CD4-positive, alpha-beta memory T cell (primary cell): ENCODE results near the gene SLX9. TPM values are rescaled to one million over a fixed set of nuclear protein-coding genes. Genes with fewer than 3 reads are reported as not detected.

Experiments
- CTCF ChIA-PET: fragments of 350-600 bp; sonication (Branson Sonifier 250); formaldehyde crosslinking; loops from one replicate; lab custom pipeline; 2021; ENCODE audit warnings: inconsistent platforms; ENCODE audit not compliant: partially characterized antibody; lab: Charles Lee
- POLR2A ChIA-PET: fragments of 350-600 bp; sonication (Branson Sonifier 250); formaldehyde crosslinking; loops from one replicate; lab custom pipeline; 2021; ENCODE audit not compliant: partially characterized antibody; lab: Charles Lee
- DNase-seq, 5 donors: peaks; one replicate each; pipeline versions ENCODE4 v3.0.0 to v3.0.0-alpha.2; 2020 to 2022; ENCODE audit warnings: mixed read lengths in 1 of 5
- H3K27ac ChIP-seq: one replicate; pipeline ENCODE4 v1.7.0; 2013; ENCODE audit warnings: low read depth, low read length
- H3K27me3 ChIP-seq: 2 replicates; pipeline ENCODE4 v1.7.0; 2013; ENCODE audit warnings: mild to moderate bottlenecking, low read length, moderate library complexity; ENCODE audit not compliant: insufficient read depth
- H3K36me3 ChIP-seq: 2 replicates; pipeline ENCODE4 v1.7.0; 2013; ENCODE audit warnings: mild to moderate bottlenecking, low read length, moderate library complexity; ENCODE audit not compliant: insufficient read depth
- H3K4me1 ChIP-seq: 2 replicates; pipeline ENCODE4 v1.7.0; 2013; ENCODE audit warnings: mild to moderate bottlenecking, low read length, moderate library complexity; ENCODE audit not compliant: insufficient read depth
- H3K4me3 ChIP-seq, 2 donors: one replicate each; pipeline ENCODE4 v1.7.0; 2013; ENCODE audit warnings: low read length in 2 of 2, mild to moderate bottlenecking in 1 of 2
- H3K9me3 ChIP-seq, 2 donors: one replicate each; pipeline ENCODE4 v1.7.0; 2013; ENCODE audit warnings: low read length in 2 of 2, control low read depth in 1 of 2; ENCODE audit not compliant: control insufficient read depth in 1 of 2
- H3K27ac Mint-ChIP-seq, 7 donors: one replicate each; pipeline ENCODE4 v1.8.0; 2020 to 2021; ENCODE audit warnings: mixed read lengths in 7 of 7, mild to moderate bottlenecking in 6 of 7, inconsistent platforms in 3 of 7, moderate library complexity in 3 of 7
- H3K27me3 Mint-ChIP-seq, 2 donors: one replicate each; pipeline ENCODE4 v1.8.0; 2020 to 2021; ENCODE audit warnings: mixed read lengths in 2 of 2
- H3K36me3 Mint-ChIP-seq, 2 donors: one replicate each; pipeline ENCODE4 v1.8.0; 2020 to 2021; ENCODE audit warnings: mixed read lengths in 2 of 2, inconsistent platforms in 1 of 2, mild to moderate bottlenecking in 1 of 2
- H3K4me1 Mint-ChIP-seq, 4 donors: one replicate each; pipeline ENCODE4 v1.8.0; 2020 to 2021; ENCODE audit warnings: mixed read lengths in 4 of 4, mild to moderate bottlenecking in 1 of 4
- H3K4me3 Mint-ChIP-seq, 8 donors: one replicate each; pipeline ENCODE4 v1.8.0; 2020 to 2021; ENCODE audit warnings: mixed read lengths in 8 of 8, mild to moderate bottlenecking in 7 of 8, moderate library complexity in 6 of 8, inconsistent platforms in 3 of 8
- H3K9me3 Mint-ChIP-seq, 8 donors: one replicate each; pipeline ENCODE4 v1.8.0; 2020 to 2021; ENCODE audit warnings: mixed read lengths in 8 of 8, mild to moderate bottlenecking in 5 of 8, inconsistent platforms in 3 of 8, moderate library complexity in 1 of 8
- intact Hi-C: fragments of 100-400 bp; cut with micrococcal nuclease; formaldehyde crosslinking; loops from one replicate; pipeline ENCODE4 v1.15.1; 2023
- polyA plus RNA-seq, 2 donors: library from polyadenylated mRNA; unstranded; fragments of 300-500 nt; fragmentation: Illumina TruSeq; gene quantifications; one replicate each; pipeline ENCODE4 v1.2.3, GENCODE V29; 2021
- total RNA-seq, 2 experiments: library from RNA; stranded (reverse); gene quantifications; one replicate each; pipeline ENCODE4 v1.2.3, GENCODE V29; 2021

SLX9 gene
- total and polyA plus RNA-seq, 4 experiments from 2014 or later, result 9.4 to 21.6 (median 15.4) TPM

DNA sequence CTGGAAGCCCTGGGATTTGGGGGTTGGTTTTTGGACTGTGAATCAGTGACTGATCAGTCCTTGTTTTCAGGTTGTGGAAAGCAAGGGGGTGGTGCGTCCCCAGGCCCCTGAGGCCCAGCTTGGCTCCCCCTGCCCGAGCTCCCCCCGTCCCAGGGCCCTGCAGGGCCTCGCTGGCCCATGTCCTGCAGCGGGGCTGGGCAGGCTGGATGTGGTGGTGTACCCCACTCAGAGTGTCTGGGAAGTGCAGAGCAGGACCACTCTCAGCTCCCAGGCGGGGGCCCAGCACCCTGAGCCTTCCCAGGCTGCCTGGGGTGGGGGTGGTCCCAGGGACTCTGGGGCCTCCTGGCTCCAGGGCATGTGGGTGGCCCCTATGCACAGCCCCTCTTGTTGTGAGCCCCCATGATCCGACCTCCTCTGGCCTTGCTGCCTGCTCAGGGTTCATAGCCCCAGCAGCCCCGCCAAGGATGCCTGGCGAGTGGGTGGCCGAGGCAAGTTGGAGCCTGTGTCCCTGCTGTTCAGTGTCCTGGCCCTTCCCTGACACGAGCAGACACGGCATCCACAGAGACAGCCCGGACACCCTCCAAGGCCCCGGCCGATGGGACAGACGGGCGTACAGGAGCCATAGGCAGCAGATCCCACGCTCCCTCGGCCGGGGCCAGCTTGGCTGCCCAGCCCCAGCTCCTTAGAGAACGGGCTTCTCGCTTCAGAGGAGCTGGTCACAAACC is 37.9 kb downstream of the SLX9 start:
- Histone ChIP-seq H3K9me3 (no peaks in the 10 kb centered on the region), H3K27me3 (no peaks in the 10 kb centered on the region), H3K4me1 (no peaks in the 10 kb centered on the region), H3K4me3 (no peak overlapping the region), H3K36me3 (peaks cover 6% of the 10 kb centered on the region), H3K27ac (no peak overlapping the region)
- intact Hi-C loops, result no loop called here
- no peaks in the 10 kb centered on the region for H3K27me3 Mint-ChIP-seq
- no peak for DNase-seq
- ChIA-PET CTCF (no interaction called here), POLR2A (no interaction called here)
- H3K36me3 Mint-ChIP-seq, result peaks cover 5 to 10% of the 10 kb centered on the region in 2 donors
- no peaks in the 10 kb centered on the region for H3K9me3 Mint-ChIP-seq
- H3K4me1 Mint-ChIP-seq, result peaks cover 0 to 6% (median 3%) of the 10 kb centered on the region in 4 donors
- H3K4me3 Mint-ChIP-seq, result no peak overlapping the region
- peak overlapping the region in 1 of 7 donors; percentile 30 for H3K27ac Mint-ChIP-seq

DNA sequence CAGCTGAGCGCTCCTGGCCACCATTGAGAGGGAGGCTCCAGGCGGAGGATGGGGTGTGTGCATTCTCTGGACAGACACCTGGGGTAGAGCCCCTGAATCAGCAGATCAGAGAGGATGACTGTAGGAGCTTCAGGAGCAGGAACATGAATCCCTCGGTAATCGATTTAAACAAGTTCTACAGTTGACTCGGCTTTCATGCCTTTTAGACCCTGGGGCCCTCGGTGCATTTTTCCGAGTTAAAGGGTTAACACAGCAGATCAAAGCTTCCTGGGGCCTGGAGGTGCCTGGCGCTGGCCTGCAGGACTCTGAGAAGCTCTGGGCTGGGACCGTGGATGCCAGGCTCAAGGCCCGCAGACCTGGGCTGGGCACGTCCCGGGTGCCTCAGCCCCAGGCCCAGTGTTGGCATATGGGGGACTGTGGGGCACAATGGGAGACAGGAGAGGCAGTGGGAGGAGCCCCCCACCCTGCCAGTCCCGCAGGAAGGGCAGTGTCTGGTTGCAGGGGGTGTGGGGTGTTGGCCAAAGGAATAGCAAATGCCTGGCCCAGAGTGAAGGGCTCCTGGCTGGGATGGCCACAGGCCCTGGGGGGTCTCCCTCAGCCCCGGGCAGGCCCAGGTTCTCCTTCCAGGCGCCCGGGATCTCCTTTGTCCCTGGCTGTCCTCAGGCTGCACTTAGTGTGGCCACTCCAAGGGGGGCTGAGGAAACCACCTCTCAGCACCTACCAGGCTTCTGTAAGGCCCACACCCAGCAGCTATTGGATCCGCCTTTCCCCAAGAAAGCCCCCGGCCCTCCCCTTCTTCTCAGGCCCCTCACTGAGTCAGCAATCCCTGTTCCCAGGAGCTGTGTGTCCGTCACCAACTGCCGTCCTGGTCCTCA is 40.1 kb downstream of the SLX9 start:
- no peak overlapping the region for H3K27ac ChIP-seq
- Mint-ChIP-seq H3K36me3 (peaks cover 0 to 2% of the 10 kb centered on the region in 2 donors), H3K27me3 (no peaks in the 10 kb centered on the region), H3K4me1 (no peaks in the 10 kb centered on the region), H3K9me3 (no peaks in the 10 kb centered on the region), H3K27ac (no peak overlapping the region), H3K4me3 (no peak overlapping the region)
- peaks cover 2% of the 10 kb centered on the region for H3K36me3 ChIP-seq
- ChIA-PET CTCF (interaction anchor here (0.7 kb wide), 1 partner anchor 148 kb away, joined by 3 read pairs; no protein-coding TSS in a partner anchor), POLR2A (no interaction called here)
- no peaks in the 10 kb centered on the region for H3K4me1 ChIP-seq
- intact Hi-C loops, result no loop called here
- H3K4me3 ChIP-seq, result no peak overlapping the region
- no peaks in the 10 kb centered on the region for H3K27me3 ChIP-seq
- no peak for DNase-seq
- no peaks in the 10 kb centered on the region for H3K9me3 ChIP-seq

- Histone ChIP-seq H3K27ac (no peak overlapping the region), H3K4me1 (no peaks in the 10 kb centered on the region), H3K9me3 (no peaks in the 10 kb centered on the region), H3K4me3 (no peak overlapping the region), H3K27me3 (no peaks in the 10 kb centered on the region), H3K36me3 (no peaks in the 10 kb centered on the region)
- DNase-seq, result no peak
- Mint-ChIP-seq H3K27ac (peak overlapping the region in 1 of 7 donors; percentile 23), H3K4me1 (no peaks in the 10 kb centered on the region), H3K4me3 (no peak overlapping the region), H3K27me3 (no peaks in the 10 kb centered on the region), H3K36me3 (no peaks in the 10 kb centered on the region), H3K9me3 (no peaks in the 10 kb centered on the region)
- ChIA-PET CTCF (no interaction called here), POLR2A (no interaction called here)
- intact Hi-C loops, result no loop called here
Measured at GRCh38 chr21:44980562-44981489, 41.0 kb downstream of the SLX9 start.

DNA sequence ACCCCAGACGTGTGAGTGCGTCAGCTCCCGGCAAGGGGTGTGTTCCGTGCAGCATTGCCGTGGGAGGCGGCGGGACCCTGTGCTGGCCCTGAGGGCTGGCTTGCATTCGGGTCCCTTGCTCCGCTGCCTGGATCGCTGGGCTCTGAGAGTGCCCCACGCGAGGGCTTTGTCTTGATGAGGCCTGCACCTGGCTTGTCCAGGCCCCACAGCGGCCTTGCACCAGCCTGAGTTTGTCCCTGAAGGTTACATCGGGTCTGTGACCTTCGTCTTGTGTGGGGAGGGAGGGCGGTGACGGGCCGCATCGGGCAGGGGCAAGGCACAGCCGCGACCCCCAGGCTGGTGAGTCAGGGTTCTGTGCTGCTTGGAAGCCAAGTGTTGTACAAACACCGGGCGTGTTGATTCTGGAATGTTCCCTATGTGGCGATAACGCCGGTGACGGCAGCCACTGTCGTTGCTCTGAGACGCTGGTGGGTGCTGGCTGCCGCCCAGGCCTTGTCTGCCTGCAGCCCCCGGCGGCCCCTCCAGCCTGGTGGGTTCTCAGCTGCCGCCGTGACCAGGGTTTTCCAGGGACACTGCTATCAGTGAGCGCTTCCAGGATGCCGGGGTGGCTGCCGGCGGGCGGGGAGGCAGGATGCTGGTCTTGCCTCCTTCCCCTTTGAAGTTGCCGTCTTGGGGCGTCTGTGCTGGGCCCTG is 42.9 kb downstream of the SLX9 start:
- intact Hi-C loops, result no loop called here
- DNase-seq, result no peak
- no peak overlapping the region for H3K4me3 Mint-ChIP-seq
- no peak overlapping the region for H3K27ac Mint-ChIP-seq
- H3K27ac ChIP-seq, result no peak overlapping the region
- H3K27me3 Mint-ChIP-seq, result no peaks in the 10 kb centered on the region
- H3K4me1 Mint-ChIP-seq, result no peaks in the 10 kb centered on the region
- no peaks in the 10 kb centered on the region for H3K36me3 ChIP-seq
- no peaks in the 10 kb centered on the region for H3K27me3 ChIP-seq
- no peaks in the 10 kb centered on the region for H3K4me1 ChIP-seq
- no peaks in the 10 kb centered on the region for H3K9me3 Mint-ChIP-seq
- CTCF ChIA-PET, result no interaction called here
- no peaks in the 10 kb centered on the region for H3K9me3 ChIP-seq
- POLR2A ChIA-PET, result no interaction called here
- H3K36me3 Mint-ChIP-seq, result no peaks in the 10 kb centered on the region
- no peak overlapping the region for H3K4me3 ChIP-seq

DNA sequence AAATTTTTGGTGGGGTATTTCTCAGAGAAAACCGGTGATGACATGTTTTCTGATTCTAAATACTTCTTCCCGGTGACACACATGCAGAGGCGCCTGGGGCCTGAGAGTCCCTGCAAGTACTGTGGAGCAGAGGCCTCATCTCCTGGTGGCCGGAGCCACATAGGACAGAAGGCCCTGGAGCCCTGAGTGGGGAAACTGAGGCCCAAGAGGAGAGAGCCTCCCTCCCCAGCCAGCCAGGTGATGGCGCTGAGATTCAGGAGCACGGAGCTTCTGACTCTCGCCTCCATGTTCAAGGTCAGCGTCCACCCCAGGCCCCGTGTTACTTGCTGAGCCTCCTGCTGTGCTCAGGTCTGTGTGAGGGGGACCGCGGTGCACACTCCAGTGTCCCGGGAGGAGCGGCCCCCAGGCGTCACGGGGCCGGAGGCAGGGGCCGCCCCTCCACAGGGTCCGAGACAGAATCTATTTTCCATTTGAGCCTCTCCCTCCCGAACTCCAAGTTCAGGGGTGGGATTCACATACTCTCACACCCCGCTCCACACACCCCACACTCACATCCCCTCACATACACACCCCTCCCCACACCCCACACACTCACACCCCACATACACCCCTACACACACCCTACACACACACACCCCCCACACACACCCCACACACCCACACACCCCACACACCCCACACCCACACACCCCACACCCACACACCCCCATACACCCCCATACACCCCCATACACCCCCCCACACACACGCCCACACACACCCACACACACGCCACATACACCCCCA is 43.8 kb downstream of the SLX9 start:
- no peaks in the 10 kb centered on the region for H3K36me3 Mint-ChIP-seq

DNA sequence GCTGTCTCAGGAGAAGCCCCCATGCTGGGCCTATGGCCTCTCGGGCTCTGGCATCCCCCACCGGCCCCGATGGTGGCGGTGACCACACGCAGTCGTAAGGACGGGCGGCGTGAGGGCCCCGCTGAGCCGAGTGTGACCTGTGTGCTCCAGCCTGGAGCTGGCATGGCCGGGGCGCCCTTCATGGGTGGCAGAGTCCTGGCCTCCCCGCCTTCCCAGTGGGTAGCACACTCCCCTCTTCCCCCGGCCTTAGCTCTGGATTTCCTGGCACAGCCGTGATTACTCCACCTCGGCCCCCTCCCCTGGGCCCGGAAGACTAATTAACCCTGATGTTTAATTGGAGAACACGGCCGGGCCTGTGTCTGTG is 44.6 kb downstream of the SLX9 start:
- ChIA-PET CTCF (no interaction called here), POLR2A (no interaction called here)
- Histone ChIP-seq H3K27me3 (no peaks in the 10 kb centered on the region), H3K36me3 (no peaks in the 10 kb centered on the region), H3K9me3 (no peaks in the 10 kb centered on the region), H3K4me3 (no peak overlapping the region), H3K27ac (no peak overlapping the region), H3K4me1 (no peaks in the 10 kb centered on the region)
- no peak for DNase-seq
- Mint-ChIP-seq H3K27ac (no peak overlapping the region), H3K27me3 (no peaks in the 10 kb centered on the region), H3K36me3 (no peaks in the 10 kb centered on the region), H3K4me3 (no peak overlapping the region), H3K9me3 (no peaks in the 10 kb centered on the region), H3K4me1 (no peaks in the 10 kb centered on the region)
- intact Hi-C loops, result no loop called here

More for the DNA sequence above, 43.8 kb downstream of the SLX9 start:
- Mint-ChIP-seq H3K4me1 (no peaks in the 10 kb centered on the region), H3K9me3 (no peaks in the 10 kb centered on the region), H3K27ac (peak overlapping the region in 1 of 7 donors; percentile 7), H3K27me3 (no peaks in the 10 kb centered on the region), H3K4me3 (no peak overlapping the region)
- ChIA-PET POLR2A (no interaction called here), CTCF (no interaction called here)
- Histone ChIP-seq H3K4me1 (no peaks in the 10 kb centered on the region), H3K9me3 (no peaks in the 10 kb centered on the region), H3K4me3 (no peak overlapping the region), H3K36me3 (no peaks in the 10 kb centered on the region), H3K27me3 (no peaks in the 10 kb centered on the region), H3K27ac (no peak overlapping the region)
- intact Hi-C loops, result no loop called here
- no peak for DNase-seq
